ENCODE results near the gene ITIH5.

ITIH5 gene

DNA sequence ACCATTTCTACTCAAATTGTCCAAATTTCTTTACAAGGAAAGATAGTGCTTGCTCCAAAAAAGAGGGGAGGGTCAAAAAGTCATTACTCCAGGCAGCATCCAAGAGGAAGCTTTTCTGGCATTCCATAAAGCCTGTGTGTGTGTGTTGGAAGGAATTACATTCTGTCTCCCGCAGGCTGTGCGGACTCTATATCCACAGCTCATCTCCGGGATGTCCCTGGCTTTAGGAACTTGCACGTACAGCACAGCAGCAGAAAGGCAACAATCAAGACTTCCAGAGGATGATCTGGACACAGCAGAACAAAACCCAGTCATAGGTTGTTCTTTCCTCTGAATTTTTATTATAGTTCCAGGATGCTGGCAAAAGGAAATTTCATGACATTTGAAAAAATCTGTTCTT is 94.8 kb downstream of the ITIH5 start:
- TF ChIP-seq, protein P1, sequence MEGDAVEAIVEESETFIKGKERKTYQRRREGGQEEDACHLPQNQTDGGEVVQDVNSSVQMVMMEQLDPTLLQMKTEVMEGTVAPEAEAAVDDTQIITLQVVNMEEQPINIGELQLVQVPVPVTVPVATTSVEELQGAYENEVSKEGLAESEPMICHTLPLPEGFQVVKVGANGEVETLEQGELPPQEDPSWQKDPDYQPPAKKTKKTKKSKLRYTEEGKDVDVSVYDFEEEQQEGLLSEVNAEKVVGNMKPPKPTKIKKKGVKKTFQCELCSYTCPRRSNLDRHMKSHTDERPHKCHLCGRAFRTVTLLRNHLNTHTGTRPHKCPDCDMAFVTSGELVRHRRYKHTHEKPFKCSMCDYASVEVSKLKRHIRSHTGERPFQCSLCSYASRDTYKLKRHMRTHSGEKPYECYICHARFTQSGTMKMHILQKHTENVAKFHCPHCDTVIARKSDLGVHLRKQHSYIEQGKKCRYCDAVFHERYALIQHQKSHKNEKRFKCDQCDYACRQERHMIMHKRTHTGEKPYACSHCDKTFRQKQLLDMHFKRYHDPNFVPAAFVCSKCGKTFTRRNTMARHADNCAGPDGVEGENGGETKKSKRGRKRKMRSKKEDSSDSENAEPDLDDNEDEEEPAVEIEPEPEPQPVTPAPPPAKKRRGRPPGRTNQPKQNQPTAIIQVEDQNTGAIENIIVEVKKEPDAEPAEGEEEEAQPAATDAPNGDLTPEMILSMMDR (IDR thresholded peaks at IDR 0.05; ENCODE audit: borderline replicate concordance, insufficient read depth, low read depth, low read length), result no peak

DNA sequence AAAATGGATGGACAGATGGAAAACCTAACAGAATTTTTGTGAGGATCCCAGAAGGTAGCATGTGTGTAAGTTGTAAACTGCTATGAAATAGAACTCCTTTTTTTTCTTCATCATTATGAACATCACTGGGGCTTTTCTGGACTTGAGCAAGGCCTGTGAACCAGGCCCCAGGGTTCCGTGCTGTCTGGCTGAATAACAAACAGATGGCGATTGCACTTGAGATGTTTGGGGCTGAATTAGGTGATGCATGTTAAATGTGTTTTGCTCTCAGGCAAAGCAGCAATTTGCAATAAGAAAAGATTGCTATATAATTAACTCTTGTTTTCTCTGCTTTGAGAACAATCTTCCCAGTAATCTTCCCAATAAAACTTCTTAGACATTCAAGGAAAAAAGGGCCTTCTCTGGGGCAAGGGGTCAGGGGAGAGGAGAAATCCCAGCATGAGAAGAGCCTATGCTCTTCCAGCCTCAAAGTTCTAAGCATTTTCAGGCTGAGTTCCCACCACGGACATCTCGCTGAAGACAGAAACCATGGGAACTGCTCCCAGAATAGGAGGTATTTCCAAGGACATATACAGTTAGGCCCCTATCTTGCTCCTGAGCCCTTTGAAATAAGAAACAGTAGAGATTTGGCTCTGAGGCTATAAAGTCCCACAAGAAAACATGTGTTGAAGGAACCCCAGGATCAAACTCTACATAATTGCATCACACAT is 98.7 kb downstream of the ITIH5 start:
- no peak overlapping the region for H3K4me3 ChIP-seq (ENCODE audit: low read depth, low read length)
- TF ChIP-seq, protein P1 (IDR thresholded peaks at IDR 0.05; ENCODE audit: borderline replicate concordance, insufficient read depth, low read depth, low read length), result no peak

More for the DNA sequence above, 94.8 kb downstream of the ITIH5 start:
- no peak overlapping the region for H3K4me3 ChIP-seq (ENCODE audit: low read depth, low read length)

DNA sequence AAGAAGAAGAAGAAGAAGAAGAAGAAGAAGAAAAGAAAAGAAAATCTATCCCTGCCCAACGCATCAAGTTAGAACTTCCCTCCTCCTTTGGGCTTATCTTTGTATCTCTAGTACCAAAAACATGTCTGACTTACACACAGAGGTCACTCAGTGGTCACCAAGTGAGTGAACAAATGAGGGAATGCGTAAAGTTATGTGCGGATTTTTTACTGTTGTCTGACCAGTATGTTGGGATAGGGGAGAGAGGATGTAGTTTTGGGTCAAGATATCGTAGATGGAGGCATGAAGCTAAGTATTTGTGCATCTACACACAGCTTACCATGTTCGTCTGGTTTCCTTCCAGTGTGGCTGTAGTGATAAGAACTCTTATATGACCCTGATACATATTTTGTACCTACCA is 99.9 kb downstream of the ITIH5 start:
- H3K4me3 ChIP-seq (ENCODE audit: low read depth, low read length), result no peak overlapping the region
- TF ChIP-seq, protein P1 (IDR thresholded peaks at IDR 0.05; ENCODE audit: borderline replicate concordance, insufficient read depth, low read depth, low read length), result no peak

DNA sequence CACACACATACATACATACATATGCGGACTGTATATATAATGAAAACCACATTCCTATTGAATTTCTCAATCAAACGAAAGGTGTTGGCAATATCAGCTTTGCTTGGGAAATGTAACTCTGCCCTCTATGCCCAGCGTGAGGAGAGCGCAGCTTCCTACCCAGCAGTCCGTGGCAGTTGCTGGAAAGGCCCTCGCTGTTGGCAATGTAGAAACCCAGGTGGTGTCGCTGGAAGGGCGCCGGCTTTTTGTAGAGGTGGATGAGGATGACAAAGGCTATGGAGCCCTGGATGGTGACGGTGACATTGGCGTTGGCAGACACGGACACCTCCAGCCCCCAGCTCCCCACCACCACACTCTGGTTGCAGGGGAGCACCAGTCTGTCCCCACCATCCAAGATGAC is 100.9 kb downstream of the ITIH5 start:
- TF ChIP-seq, protein P1 (IDR thresholded peaks at IDR 0.05; ENCODE audit: borderline replicate concordance, insufficient read depth, low read depth, low read length), result no peak
- H3K4me3 ChIP-seq (ENCODE audit: low read depth, low read length), result no peak overlapping the region

DNA sequence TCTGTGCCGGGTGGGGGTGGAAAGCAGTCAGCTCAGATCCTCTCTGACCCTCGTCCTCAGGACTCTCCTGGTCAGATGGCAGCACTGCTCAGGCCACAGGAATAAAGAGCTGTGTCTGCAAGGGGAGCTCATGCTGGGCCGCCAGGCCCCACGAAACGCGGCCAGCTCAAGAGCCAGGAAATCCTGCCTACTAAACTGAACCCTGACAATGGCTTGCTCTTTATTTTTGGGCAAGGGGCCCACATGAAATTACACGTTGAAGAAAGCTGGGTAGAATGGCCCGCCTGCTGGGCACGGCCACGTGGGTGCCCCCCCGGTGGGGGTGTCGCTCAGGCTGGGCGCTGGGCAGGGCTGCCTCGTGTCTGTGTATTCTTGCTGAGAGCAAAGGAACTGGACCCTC is 103.0 kb downstream of the ITIH5 start:
- TF ChIP-seq, protein P1 (IDR thresholded peaks at IDR 0.05; ENCODE audit: borderline replicate concordance, insufficient read depth, low read depth, low read length), result no peak
- H3K4me3 ChIP-seq (ENCODE audit: low read depth, low read length), result no peak overlapping the region

DNA sequence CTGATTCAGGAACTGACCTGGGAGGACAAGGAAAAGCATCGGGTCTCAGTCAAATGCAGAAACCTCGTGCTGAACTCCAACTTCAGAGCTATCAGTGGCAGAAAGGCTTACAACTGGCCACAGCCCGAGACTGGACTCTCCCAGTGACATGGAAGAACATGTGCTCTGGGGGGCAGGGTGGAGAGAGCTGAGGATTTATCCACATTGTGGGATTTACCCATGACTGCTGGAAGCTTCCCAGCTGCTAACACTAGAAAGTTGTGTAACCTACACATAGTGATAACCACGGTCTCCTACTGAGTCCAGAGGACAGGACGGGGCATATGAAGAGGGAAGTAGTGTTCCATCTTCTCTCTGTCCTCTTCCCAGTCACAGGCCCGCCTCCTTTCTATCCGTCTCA is 103.4 kb downstream of the ITIH5 start:
- H3K4me3 ChIP-seq (ENCODE audit: low read depth, low read length), result no peak overlapping the region
- TF ChIP-seq, protein P1 (IDR thresholded peaks at IDR 0.05; ENCODE audit: borderline replicate concordance, insufficient read depth, low read depth, low read length), result no peak

DNA sequence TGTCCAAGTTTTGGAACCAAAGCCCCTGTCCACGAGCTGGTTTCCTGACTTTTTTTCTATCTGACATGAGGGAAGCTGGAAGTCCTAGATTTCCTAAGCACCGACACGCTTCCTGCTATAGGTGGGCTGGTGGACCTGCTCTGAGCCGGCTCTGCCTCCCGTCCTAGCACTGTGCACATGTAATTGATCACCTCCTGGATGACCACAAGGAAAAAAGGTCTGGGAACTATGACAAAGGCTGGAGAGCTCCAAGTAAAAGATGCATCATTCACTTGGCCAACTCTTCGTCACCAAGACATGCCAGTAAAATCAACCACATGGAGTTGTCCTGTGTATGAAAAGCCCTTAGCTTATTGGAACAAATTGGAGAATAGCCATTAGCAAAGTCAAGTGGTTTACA is 104.8 kb downstream of the ITIH5 start:
- H3K4me3 ChIP-seq (ENCODE audit: low read depth, low read length), result no peak overlapping the region
- TF ChIP-seq, protein P1 (IDR thresholded peaks at IDR 0.05; ENCODE audit: borderline replicate concordance, insufficient read depth, low read depth, low read length), result no peak

Measured in GM12875 (cell line).